Smooth muscle cell of the pulmonary artery (primary cell): ENCODE measurements around the gene NT5C1B. TPM values are rescaled to one million over a fixed set of nuclear protein-coding genes. Genes with fewer than 3 reads are reported as not detected.

Experiments
- total RNA-seq: library from RNA; depleted of rRNA; stranded (reverse); fragments of >200 nt; gene quantifications from 2 replicates; pipeline ENCODE4 v1.2.3, GENCODE V29; 2014

NT5C1B gene
- total RNA-seq, result not detected in 2 replicates

DNA sequence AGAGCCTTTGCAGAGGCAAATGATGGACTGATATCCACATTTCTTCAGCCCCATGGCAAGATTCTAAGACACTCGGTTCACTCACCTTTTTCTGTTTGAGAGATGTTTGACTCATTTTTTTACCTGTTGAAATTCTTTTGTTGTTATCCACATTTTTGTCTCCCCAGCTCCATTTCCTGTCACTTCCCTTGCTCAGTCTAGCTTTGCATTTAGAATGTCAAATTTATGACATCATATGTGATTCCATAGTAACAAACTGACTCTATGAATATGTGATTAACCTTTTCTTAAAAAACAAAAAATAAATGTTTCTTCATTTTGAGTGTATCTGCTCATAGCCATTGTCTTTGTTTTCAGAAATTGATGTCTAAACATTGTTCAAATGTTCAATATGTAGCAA is at the start of gene NT5C1B:
TSS of gene NT5C1B (minus strand) at position 216 of the 400 bp plus-strand sequence. CDS start at position 115, 101 bp downstream.

DNA sequence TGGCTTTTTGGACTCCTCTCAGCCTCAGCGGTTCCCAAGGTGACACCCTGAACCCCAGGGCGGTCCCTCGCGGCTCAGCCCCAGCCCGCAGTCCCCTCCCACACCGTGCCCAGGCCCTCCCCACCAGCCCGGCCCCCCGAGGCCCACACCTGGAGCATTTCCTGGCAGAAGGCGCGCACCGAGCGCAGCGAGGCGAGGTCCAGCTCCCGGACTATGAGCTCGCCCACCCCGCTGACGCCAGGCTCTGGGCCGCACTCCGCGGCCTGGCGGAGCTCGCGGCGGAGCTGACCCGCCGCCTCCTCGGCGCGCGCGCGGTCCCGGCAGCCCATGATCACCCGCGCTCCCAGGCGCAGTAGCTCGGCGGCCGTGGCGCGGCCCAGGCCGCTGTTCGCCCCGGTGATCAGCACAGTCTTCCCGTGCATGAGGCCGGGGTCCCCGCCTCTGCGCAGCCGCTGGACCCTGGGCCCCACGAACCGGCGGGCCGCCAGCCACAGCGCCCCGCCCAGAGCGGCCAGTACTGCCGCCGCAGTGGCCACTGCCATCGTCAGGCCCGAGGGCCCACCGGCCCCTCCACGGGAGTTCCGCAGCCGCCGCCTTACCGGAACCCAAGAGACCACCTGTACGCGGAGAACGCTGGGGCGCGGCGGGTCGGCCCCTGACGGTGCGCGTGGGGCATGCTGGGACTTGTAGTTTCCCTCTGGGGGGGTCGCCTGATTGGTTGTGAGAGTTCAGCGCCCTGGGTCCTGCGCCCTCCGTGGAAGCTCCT is 29.2 kb downstream of the NT5C1B start, which contains the start of gene RDH14:
TSS of gene RDH14 (minus strand) at position 623 of the 766 bp plus-strand sequence. CDS start at position 542, 81 bp downstream.

Other genes with a start within 250 kb of the NT5C1B start
- 18.5 and 30.3 TPM in 2 replicates for gene RDH14, start 28.9 kb downstream of the NT5C1B start, total RNA-seq